Mesenchymal stem cell (in vitro differentiated cells and primary cell): ENCODE data around the gene ERVK3-1.

Source experiments
- DNase-seq: peaks from one replicate; pipeline ENCODE4 v3.0.0-alpha.2; 2013
- H2AFZ ChIP-seq: one replicate; pipeline ENCODE4 v1.6.1; 2013; ENCODE audit warnings: low read depth, mild to moderate bottlenecking, control low read depth, inconsistent platforms, low read length, moderate library complexity
- H2AK5ac ChIP-seq: 2 replicates; pipeline ENCODE4 v1.6.1; 2013; ENCODE audit warnings: low read length, moderate library complexity, mild to moderate bottlenecking, inconsistent platforms; ENCODE audit not compliant: severe bottlenecking
- H2BK120ac ChIP-seq: one replicate; pipeline ENCODE4 v1.6.1; 2013; ENCODE audit warnings: low read depth, mild to moderate bottlenecking, inconsistent platforms, low read length, moderate library complexity
- H2BK12ac ChIP-seq, 2 experiments: one replicate each; pipeline ENCODE4 v1.6.1; 2013; ENCODE audit warnings: inconsistent platforms in 2 of 2, low read length in 2 of 2, mild to moderate bottlenecking in 2 of 2, moderate library complexity in 2 of 2, control low read depth in 1 of 2
- H2BK15ac ChIP-seq: one replicate; pipeline ENCODE4 v1.6.1; 2013; ENCODE audit warnings: mild to moderate bottlenecking, low read depth, inconsistent platforms; ENCODE audit not compliant: poor library complexity, severe bottlenecking
- H2BK5ac ChIP-seq: 2 replicates; pipeline ENCODE4 v1.6.1; 2013; ENCODE audit warnings: low read depth, mild to moderate bottlenecking, low read length, control low read depth, inconsistent platforms; ENCODE audit not compliant: poor library complexity, severe bottlenecking
- H3K14ac ChIP-seq, 2 experiments: one replicate each; pipeline ENCODE4 v1.6.1; 2013; ENCODE audit warnings: inconsistent platforms in 2 of 2, low read length in 2 of 2, control low read depth in 1 of 2, mild to moderate bottlenecking in 1 of 2, moderate library complexity in 1 of 2
- H3K18ac ChIP-seq, 2 experiments: one replicate each; pipeline ENCODE4 v1.6.1; 2013; ENCODE audit warnings: inconsistent platforms in 2 of 2, low read length in 2 of 2, control low read depth in 1 of 2, low read depth in 1 of 2, mild to moderate bottlenecking in 1 of 2
- H3K23ac ChIP-seq, 2 experiments: one replicate each; pipeline ENCODE4 v1.6.1; 2013; ENCODE audit warnings: inconsistent platforms in 2 of 2, low read length in 2 of 2, mild to moderate bottlenecking in 2 of 2, moderate library complexity in 2 of 2, control low read depth in 1 of 2
- H3K27ac ChIP-seq: 2 replicates; pipeline ENCODE4 v1.5.1; 2013; ENCODE audit warnings: mild to moderate bottlenecking, moderate library complexity, low read length, control low read depth, inconsistent platforms; ENCODE audit not compliant: poor library complexity, severe bottlenecking
- H3K27me3 ChIP-seq, 2 experiments: 2 replicates each; pipeline versions ENCODE4 v1.6.1 to v1.7.0; 2013; ENCODE audit warnings: low read length in 2 of 2, mild to moderate bottlenecking in 2 of 2, moderate library complexity in 2 of 2, control low read depth in 1 of 2, inconsistent platforms in 1 of 2; ENCODE audit not compliant: control insufficient read depth in 1 of 2, insufficient read depth in 1 of 2
- H3K36me3 ChIP-seq, 2 experiments: 2 replicates each; pipeline versions ENCODE4 v1.6.1 to v1.7.0; 2013; ENCODE audit warnings: low read length in 2 of 2, control low read depth in 1 of 2, inconsistent platforms in 1 of 2, low read depth in 1 of 2, mild to moderate bottlenecking in 1 of 2; ENCODE audit not compliant: insufficient read depth in 2 of 2, control insufficient read depth in 1 of 2
- H3K4ac ChIP-seq, 2 experiments: one replicate each; pipeline ENCODE4 v1.6.1; 2013; ENCODE audit warnings: inconsistent platforms in 2 of 2, low read length in 2 of 2, mild to moderate bottlenecking in 2 of 2, moderate library complexity in 2 of 2, control low read depth in 1 of 2, low read depth in 1 of 2
- H3K4me1 ChIP-seq: 2 replicates; pipeline ENCODE4 v1.6.1; 2013; ENCODE audit warnings: low read depth, low read length, control low read depth; ENCODE audit not compliant: control insufficient read depth, insufficient read depth
- H3K4me2 ChIP-seq: 2 replicates; pipeline ENCODE4 v1.6.1; 2013; ENCODE audit warnings: low read length, mild to moderate bottlenecking, inconsistent platforms; ENCODE audit not compliant: poor library complexity, severe bottlenecking
- H3K4me3 ChIP-seq, 2 experiments: 2 replicates each; pipeline versions ENCODE4 v1.5.1 to v1.7.0; 2013; ENCODE audit warnings: low read length in 2 of 2, mild to moderate bottlenecking in 2 of 2, control low read depth in 1 of 2, low read depth in 1 of 2; ENCODE audit not compliant: insufficient read depth in 1 of 2
- H3K79me1 ChIP-seq: replicated peaks from 2 replicates; pipeline ENCODE4 v1.6.1; 2013; ENCODE audit warnings: mild to moderate bottlenecking, control low read depth, low read length, inconsistent platforms; ENCODE audit not compliant: poor library complexity, severe bottlenecking
- H3K9ac ChIP-seq: 2 replicates; pipeline ENCODE4 v1.7.0; 2013; ENCODE audit warnings: mild to moderate bottlenecking, low read length, moderate library complexity
- H3K9me3 ChIP-seq: 2 replicates; pipeline ENCODE4 v1.7.0; 2013; ENCODE audit warnings: mild to moderate bottlenecking, low read length; ENCODE audit not compliant: control insufficient read depth
- H4K8ac ChIP-seq: one replicate; pipeline ENCODE4 v1.6.1; 2013; ENCODE audit warnings: inconsistent platforms, mild to moderate bottlenecking, low read length, moderate library complexity
- H4K91ac ChIP-seq: one replicate; pipeline ENCODE4 v1.6.1; 2013; ENCODE audit warnings: mild to moderate bottlenecking, low read length, inconsistent platforms
- WGBS: methylation state at CpG from one replicate; pipeline ENCODE4 v1.1.7; 2013; ENCODE audit warnings: mixed read lengths; 5-methylcytosine and 5-hydroxymethylcytosine counted together

Gene ERVK3-1

DNA sequence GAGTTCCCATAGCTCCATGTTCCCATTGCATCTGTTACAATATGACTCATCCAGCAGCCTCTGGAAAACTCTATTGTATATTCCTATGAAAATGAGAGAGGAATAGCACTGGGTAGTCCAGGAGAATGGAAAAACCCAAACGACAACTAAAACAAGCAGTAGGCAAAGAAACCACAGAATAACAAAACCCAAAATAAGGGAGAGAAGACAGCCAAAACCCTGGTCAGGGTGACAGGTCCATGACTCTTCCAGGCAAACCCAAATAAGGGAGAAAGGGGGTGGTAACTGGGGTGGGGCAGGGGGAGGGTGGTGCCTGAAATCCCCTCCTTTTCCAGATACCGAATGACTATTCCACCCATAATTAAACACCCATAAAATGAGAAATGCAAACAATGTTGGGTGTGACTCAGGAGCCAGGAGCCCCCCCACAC is 30.4 kb upstream of the ERVK3-1 start:
- no peak overlapping the region for H4K8ac ChIP-seq
- peak overlapping the region in 1 of 2 experiments; percentile 56 for H3K4me3 ChIP-seq
- H2BK5ac ChIP-seq: no peak overlapping the region
- H2AFZ ChIP-seq: no peak overlapping the region
- no peak overlapping the region for H3K4me2 ChIP-seq
- no peaks in the 10 kb centered on the region for H3K27me3 ChIP-seq
- peaks cover 49 to 51% of the 10 kb centered on the region in 2 experiments for H3K36me3 ChIP-seq
- peaks cover 13% of the 10 kb centered on the region for H3K79me1 ChIP-seq
- no peak overlapping the region for H2AK5ac ChIP-seq
- H3K4me1 ChIP-seq: peaks cover 2% of the 10 kb centered on the region
- no peak overlapping the region for H2BK12ac ChIP-seq
- peaks cover 64% of the 10 kb centered on the region for H3K9me3 ChIP-seq
- no peak overlapping the region for H3K23ac ChIP-seq
- WGBS: 100% methylated on average over 1 of the region's 2 CpGs
- H2BK15ac ChIP-seq: no peak overlapping the region
- H4K91ac ChIP-seq: no peak overlapping the region
- no peak overlapping the region for H3K4ac ChIP-seq
- no peak overlapping the region for H3K18ac ChIP-seq
- no peak overlapping the region for H3K14ac ChIP-seq
- H3K9ac ChIP-seq: no peak overlapping the region
- H2BK120ac ChIP-seq: no peak overlapping the region
- DNase-seq: peak; percentile 34
- H3K27ac ChIP-seq: no peak overlapping the region

DNA sequence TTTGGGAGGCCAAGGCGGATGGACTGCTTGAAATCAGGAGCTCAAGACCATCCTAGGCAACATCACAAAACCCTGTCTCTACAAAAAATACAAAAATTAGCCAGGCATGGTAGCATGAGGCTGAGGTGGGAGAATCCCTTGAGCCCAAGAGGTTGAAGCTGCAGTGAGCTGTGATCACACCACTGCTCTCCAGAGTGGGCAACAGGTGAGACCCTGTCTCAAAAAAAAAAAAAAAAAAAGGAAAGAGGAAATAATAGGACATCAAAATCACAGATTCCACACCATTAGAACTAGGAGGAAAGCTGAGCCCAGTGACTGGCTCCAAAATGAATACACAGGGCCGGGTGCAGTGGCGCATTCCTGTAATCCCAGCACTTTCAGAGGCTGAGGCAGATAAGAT is 29.6 kb upstream of the ERVK3-1 start:
- no peak for DNase-seq
- no peak overlapping the region for H3K18ac ChIP-seq
- H4K91ac ChIP-seq: no peak overlapping the region
- no peak overlapping the region for H2BK12ac ChIP-seq
- H3K27ac ChIP-seq: no peak overlapping the region
- no peak overlapping the region for H3K9ac ChIP-seq
- peaks cover 13% of the 10 kb centered on the region for H3K79me1 ChIP-seq
- H2BK5ac ChIP-seq: no peak overlapping the region
- peaks cover 57% of the 10 kb centered on the region for H3K9me3 ChIP-seq
- H2BK120ac ChIP-seq: no peak overlapping the region
- peak overlapping the region in 1 of 2 experiments; percentile 56 for H3K4me3 ChIP-seq
- H2AFZ ChIP-seq: no peak overlapping the region
- no peak overlapping the region for H3K4me2 ChIP-seq
- 96% methylated on average over 2 of the region's 3 CpGs for WGBS
- H2AK5ac ChIP-seq: no peak overlapping the region
- no peak overlapping the region for H3K23ac ChIP-seq
- H4K8ac ChIP-seq: no peak overlapping the region
- H3K4ac ChIP-seq: no peak overlapping the region
- peaks cover 4% of the 10 kb centered on the region for H3K4me1 ChIP-seq
- H3K36me3 ChIP-seq: peaks cover 49 to 50% of the 10 kb centered on the region in 2 experiments
- no peak overlapping the region for H2BK15ac ChIP-seq
- no peaks in the 10 kb centered on the region for H3K27me3 ChIP-seq
- H3K14ac ChIP-seq: no peak overlapping the region

DNA sequence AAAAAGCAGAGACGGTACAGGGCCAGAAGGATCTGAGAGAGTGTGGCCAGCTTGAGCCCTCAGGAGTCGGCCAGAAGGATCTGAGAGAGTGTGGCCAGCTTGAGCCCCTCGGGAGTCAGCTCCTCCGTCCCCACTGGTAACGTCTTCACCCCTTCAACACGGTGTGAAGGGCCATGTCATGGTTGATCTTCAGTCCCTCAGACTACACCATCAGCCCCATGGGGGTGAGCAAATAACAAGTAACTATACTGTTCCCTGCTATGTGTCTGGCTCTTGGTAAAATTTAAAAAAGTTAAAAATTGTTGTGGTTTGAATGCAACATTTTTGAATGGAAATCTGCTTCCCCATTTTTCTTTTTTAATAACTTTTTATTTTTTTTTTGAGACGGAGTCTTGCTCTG is 28.0 kb upstream of the ERVK3-1 start:
- Histone ChIP-seq H3K4me3 (peak overlapping the region in 1 of 2 experiments; percentile 97), H3K9me3 (peaks cover 40% of the 10 kb centered on the region), H2BK120ac (no peak overlapping the region), H3K4ac (no peak overlapping the region), H3K4me2 (no peak overlapping the region), H3K36me3 (peaks cover 40 to 43% of the 10 kb centered on the region in 2 experiments), H3K18ac (no peak overlapping the region), H3K14ac (no peak overlapping the region), H2AFZ (no peak overlapping the region), H3K27ac (no peak overlapping the region), H3K4me1 (peaks cover 6% of the 10 kb centered on the region), H4K91ac (no peak overlapping the region), H2BK15ac (no peak overlapping the region), H3K27me3 (no peaks in the 10 kb centered on the region), H2BK12ac (no peak overlapping the region), H3K23ac (no peak overlapping the region), H2BK5ac (no peak overlapping the region), H3K9ac (no peak overlapping the region), H2AK5ac (no peak overlapping the region), H4K8ac (no peak overlapping the region), H3K79me1 (peaks cover 11% of the 10 kb centered on the region)
- no peak for DNase-seq
- WGBS: 100% methylated on average over 7 of the region's 7 CpGs

DNA sequence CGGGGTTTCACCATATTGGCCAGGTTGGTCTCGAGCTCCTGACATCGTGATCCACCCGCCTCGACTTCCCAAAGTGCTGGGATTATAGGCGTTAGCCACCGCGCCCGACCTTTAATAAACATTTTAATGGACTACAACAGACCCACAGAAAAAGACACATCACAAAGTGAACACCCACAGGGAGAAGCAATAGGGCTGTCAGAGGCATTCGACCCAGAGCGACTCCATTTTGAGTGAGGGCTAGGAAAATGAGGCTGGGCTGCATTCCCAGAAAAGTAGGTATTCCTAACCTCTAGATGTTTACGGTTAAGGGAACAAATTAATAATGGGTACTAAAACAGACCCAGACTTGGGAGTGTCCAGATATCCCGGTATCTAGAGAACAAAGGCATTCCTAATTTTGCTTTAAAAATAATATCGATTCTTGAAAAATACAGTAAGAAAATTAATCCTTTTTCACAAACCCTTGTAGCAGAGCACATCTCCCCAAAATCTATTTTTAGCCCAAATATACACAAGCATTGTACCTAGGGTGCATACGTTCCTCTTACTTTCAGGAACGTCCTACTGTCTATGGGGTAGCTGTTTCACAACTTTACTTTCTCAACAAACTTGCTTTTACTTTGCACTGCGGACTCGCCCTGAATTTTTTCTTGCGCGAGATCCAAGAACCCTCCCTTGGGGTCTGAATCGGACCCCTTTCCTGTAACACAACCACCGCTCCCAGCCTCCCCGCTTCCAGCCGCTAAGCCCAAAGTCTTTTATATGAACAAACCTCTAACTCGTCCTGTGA is 27.2 kb upstream of the ERVK3-1 start:
- peaks cover 6% of the 10 kb centered on the region for H3K4me1 ChIP-seq
- H4K8ac ChIP-seq: peak overlapping the region; percentile 21
- H3K4me3 ChIP-seq: peak overlapping the region; percentile 64 to 97
- H3K4ac ChIP-seq: peak overlapping the region in 1 of 2 experiments; percentile 87
- H2BK120ac ChIP-seq: no peak overlapping the region
- peak overlapping the region; percentile 94 for H3K27ac ChIP-seq
- peaks cover 38 to 41% of the 10 kb centered on the region in 2 experiments for H3K36me3 ChIP-seq
- peaks cover 36% of the 10 kb centered on the region for H3K9me3 ChIP-seq
- peak overlapping the region; percentile 69 to 78 for H3K18ac ChIP-seq
- peak overlapping the region; percentile 67 for H3K4me2 ChIP-seq
- peak overlapping the region; percentile 47 for H2AFZ ChIP-seq
- peak overlapping the region; percentile 79 for H2BK5ac ChIP-seq
- no peak for DNase-seq
- H2BK15ac ChIP-seq: no peak overlapping the region
- H2AK5ac ChIP-seq: no peak overlapping the region
- peaks cover 11% of the 10 kb centered on the region for H3K79me1 ChIP-seq
- WGBS: 37% methylated on average over 19 of the region's 25 CpGs
- H3K9ac ChIP-seq: peak overlapping the region; percentile 98
- no peak overlapping the region for H2BK12ac ChIP-seq
- H3K14ac ChIP-seq: peak overlapping the region in 1 of 2 experiments; percentile 85
- H3K23ac ChIP-seq: no peak overlapping the region
- no peaks in the 10 kb centered on the region for H3K27me3 ChIP-seq
- H4K91ac ChIP-seq: no peak overlapping the region
